HCEC 1CT (cell line): ENCODE results near the gene CD79A.

ENCODE experiments used
- DNase-seq: peaks from one replicate; pipeline ENCODE4 v3.0.0-alpha.2; 2017

The CD79A gene

DNA sequence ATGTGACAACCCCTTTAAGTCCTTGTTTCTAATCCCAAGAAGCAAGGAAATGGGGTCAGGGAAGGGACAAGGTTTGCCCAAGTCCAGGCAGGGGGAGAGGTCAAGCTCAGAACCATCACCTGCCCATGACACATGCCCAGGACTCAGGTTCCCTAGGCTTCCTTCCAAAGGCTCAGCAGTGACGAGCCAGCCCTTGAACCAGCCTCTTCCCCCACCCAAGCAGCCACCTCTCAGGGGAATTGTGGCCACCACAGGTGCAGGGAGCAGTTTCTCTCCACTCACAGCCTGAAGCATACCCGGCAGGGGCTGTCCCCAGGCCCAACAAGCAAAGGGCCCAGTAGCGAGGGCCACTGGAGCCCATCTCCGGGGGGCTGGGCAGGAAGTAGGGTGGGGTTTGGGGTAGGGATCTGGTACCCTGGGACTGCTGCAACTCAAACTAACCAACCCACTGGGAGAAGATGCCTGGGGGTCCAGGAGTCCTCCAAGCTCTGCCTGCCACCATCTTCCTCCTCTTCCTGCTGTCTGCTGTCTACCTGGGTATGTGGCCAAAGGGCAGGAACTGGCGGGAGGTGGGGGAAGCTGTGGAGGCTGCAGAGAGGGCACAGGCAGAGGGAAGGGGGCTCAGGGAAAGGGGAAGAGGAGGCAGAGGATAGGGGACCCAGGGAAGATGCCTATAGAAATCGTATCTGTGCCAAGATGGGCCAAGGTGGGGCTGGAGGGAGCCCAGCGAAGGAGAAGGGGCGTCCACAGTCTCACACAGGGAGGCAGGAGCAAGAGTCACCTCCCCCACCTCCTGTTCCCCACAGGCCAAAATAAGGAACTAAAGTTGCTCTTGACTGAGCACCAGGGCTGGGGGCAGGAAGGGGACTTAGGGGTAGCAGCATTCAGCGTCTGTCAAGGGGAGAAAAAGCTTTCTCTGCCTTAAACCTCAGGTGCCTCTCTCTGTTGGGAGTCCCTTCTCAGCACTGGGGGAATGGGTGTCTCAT, at the start of gene CD79A:
TSS of gene CD79A (plus strand) at position 433 of the 986 bp plus-strand sequence. CDS start at position 459, 26 bp downstream.
- DNase-seq, result no peak

DNA sequence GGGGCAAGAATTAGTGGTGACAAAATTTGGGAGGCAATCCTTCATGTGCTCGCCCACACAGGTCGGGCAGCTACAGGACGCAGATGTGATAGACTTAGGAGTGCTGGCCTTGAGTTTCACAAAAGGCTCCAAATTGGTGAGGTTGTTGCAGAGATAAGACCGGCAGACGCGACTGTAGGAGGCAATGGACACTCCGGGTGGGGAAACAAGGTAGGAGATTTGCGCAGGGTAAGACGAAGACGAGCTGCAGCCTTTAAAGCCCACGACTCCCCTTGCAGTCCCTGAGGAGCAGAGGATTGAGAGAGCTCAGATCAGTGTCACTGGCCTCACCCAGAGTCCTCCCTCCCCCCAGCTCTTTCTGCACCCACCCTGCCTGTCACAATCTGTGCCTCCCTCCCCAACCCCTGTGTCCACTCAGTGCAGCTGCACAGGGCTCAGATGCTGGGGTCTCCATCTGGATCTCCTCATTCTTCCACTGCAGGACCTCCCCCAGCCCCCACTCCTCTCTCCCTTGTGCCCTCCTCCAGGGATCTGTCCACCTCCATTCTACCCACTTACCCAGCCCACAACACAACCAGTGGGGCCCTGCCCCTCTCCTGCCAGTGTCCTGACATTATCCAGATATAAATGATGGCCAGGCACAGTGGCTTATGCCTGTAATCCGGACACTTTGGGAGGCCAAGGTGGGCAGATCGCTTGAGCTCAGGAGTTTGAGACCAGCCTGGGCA, 38.9 kb upstream of the CD79A start:
- DNase-seq, result no peak

DNA sequence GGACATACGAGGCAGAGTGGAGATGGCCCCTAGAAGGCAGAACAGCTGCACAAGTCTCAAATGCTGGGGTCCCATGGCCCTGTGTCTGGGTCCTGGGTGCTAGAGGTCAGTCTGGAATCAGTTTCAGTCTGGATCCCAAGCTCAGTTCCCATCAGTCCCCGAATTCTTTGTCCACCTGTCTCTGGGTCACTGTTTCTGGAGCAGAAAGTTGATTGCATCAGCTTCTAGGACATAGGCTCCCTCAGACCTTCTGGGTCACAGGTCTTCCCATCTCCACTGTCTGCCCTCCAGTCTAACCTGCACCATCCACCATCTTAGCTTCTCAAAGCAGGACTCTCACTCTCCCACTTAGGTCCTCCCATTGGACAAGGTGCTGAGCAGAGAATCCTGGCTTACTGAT, 37.9 kb upstream of the CD79A start:
- DNase-seq, result no peak

DNA sequence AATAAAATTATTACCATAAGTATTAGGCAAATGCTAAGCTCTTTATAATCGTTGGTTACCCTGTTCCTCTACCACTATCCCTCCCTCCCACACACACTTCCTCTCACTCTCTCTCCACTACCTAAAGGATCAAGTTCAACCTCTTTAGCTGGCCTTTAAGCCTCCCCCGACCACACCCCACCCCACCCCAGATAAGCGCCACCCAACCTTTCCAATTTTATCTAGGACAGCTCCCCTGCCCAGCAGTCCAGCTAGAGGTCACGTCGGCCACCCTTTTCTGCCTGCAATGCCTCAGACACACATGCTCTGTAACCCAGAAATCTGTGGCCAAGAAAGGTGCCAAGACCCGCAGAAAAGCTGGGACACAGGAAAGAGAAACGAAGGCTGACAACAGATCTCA, 33.7 kb upstream of the CD79A start:
- no peak for DNase-seq

DNA sequence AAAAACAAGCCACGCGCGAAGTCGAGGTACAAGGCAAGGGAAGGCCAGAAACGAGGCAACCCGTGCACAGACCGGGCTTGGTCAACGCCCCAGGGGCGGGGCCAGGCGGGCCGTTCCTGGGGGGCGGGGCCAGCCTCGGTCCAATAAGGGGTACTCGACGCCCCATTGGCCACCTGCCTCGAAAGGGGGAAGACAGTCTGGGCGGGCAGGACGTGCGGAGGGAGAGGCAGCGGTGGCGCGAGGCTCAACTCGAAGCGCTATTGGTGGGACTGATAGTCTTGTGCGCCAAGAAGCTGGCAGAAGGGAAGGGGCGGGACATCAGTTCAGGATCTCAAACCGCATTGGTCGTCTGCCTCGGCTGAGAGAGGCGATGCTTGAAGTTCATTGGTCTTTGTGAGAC, 32.5 kb upstream of the CD79A start, which contains the start of gene LYPD4:
TSS of gene LYPD4 (minus strand) at position 83 of the 400 bp plus-strand sequence. CDS start 5,398 bp downstream, outside the sequence.
- DNase-seq, result no peak

DNA sequence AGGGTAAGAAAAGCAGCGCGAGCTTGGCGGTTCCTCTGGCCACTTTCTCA, 32.3 kb upstream of the CD79A start, which contains the start of gene DMRTC2:
TSS of gene DMRTC2 (plus strand) at position 42 of the 50 bp plus-strand sequence. CDS start 2,387 bp downstream, outside the sequence.
- DNase-seq, result no peak

DNA sequence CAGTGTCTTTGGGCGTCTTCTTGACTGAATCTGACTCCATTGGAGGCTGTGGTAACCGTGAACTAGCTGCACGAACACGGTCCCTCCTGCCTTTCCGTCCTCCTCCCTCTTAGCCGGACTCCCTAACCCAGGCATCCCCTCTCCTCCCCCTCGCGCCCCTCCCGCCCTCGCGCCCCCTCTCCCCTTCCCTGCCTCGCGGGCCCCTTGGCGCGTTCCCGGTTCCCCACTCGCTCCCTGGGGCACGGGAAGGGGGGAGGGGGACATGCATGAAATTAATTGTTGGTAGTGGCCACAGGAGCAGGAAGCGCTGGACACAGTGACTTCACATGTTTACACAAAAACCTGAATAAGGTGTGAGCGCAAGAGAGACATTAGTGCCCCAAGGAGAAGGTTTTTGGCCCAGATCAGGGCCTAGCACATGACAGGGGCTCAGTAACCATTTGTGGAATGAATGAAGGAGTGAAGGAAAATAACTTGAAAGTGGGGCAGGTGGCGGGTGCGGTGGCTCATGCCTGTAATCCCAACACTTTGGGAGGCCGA, 32.0 kb upstream of the CD79A start:
- no peak for DNase-seq

DNA sequence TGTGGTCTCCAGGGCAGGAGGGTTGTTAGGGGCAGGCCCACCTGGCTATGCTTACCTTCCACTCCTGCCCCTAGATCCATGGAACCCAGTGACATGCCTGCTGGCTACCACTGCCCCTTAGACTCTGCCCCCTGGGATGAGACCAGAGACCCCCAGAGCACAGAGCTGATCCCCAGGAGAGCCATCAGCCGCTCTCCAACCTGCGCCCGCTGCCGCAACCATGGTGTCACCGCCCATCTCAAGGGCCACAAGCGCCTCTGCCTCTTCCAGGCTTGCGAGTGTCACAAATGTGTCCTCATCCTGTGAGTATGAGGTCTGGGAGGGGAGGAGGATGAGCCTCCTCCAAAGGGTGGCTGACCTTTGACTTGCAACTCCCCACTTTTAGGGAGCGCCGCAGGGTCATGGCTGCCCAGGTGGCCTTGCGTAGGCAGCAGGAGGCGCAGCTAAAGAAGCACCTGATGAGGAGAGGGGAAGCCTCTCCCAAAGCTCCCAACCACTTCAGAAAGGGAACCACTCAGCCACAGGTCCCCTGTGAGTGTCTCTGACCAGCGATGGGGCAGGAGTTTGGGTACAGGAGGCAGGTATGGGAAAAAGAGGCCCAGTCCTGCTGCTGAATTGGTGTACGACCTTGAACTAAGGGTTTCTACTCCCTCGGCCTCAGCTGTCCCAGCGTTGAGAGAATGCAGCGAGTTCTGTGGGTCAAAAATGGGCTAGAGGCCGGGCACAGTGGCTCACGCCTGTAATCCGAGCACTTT, 29.6 kb upstream of the CD79A start:
- DNase-seq, result no peak

DNA sequence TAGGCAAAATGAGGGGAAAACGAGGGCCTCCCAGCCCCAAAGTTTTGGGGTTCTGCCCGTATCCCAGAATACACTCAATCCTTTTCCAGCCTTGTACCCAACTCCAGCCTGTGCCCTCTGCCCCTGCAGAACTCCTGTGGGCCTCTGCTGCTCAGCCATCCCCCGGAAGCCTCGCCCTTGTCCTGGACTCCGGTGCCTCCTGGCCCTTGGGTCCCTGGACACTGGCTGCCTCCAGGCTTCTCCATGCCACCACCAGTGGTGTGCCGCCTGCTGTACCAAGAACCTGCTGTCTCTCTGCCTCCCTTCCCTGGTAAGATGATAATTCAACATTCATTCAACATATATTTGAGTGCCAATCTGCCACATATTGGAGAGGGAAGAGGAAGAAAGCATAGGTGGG, 28.4 kb upstream of the CD79A start:
- DNase-seq, result no peak

DNA sequence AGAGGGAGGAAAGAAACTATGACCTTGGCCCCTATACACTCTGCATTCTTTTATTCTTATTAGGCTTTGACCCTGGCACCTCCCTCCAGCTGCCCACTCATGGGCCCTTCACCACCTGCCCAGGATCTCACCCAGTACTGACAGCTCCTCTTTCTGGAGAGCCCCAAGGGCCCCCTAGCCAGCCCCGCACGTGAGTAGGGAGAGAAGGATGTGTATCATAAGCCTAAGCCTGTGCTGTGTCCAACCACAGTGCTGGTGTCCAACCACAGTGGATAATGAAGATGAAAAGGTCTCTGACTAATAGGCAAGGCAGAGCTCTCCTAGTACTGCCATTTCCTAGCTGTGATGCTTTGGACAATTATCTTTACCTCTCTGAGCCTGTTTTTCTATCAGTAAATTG, 28.0 kb upstream of the CD79A start:
- DNase-seq, result no peak

DNA sequence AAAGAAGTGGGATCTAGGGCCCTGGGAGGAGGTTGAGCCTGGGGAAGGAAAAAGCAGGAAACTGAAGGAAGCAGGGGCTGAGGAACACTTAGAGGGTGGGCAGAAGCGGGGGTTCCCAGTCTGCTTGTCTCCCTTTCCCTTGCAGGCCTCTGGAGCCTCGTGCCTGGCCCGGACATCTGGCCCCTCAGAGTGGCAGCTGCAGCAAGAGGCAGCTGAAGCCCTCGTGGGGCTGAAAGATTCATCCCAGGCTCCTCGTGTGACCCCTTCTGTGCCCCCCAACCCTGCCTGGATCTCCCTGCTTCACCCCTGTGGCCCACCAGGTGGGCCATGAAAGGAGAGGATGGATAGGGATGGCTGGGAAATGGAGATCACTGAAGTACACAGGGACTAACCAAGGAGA, 26.7 kb upstream of the CD79A start:
- no peak for DNase-seq

DNA sequence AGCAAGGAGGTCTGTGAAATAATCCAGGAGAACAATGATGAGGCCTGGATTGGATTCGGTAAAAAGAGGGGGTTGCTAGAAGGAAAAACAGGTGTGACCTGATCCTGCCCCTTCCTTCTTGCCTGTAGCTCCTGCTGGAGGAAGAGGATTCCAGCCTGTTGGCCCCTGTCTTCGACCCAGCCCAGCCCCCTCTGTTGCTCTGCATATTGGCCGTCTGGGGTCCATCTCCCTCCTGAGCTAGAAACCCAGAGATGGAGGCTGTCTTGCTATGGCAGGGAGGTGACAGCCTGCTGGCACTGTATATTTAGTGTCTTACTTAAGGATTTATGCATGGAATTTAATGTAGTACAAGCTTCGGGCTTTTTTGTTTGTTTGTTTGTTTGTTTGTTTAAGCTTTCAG, 25.6 kb upstream of the CD79A start:
- DNase-seq, result no peak

DNA sequence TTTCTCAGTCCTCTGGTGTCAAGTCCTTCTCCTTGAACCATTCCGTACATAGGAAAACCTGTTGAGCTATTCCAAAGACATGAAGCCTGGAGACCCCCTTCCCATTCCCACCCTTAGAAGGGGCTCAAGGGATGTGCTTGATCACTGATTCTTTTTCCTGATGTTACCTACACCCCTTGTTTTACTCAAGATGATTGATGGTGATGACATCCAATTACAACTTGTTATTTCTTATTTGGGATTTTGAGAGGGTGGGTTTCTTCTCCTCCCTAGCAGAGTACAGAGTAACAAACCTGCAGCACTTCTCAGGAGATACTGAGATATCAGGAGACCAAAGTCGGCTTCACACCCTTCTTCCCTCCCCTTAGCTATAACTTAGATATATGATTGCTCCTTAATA, 23.7 kb upstream of the CD79A start:
- DNase-seq, result no peak

DNA sequence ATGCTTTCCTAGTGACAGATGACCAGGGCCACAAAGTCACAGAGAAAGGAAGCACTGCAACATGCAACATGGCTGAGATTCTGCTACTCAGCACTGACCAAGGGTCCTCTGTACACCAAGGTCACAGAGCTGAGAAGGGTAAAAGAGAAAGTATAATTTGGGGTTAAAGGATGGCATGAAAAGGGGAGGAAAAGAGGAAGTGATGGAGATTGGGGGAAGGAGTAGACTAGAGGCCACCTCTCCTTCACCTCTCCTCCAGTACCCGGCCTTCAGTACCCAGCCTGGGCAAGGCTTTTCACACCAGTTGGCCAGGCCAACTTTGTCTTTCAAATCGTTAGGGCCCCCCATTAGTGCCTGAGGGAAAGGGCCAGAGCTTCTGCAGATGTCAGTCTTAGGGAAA, 23.3 kb upstream of the CD79A start:
- DNase-seq, result no peak

DNA sequence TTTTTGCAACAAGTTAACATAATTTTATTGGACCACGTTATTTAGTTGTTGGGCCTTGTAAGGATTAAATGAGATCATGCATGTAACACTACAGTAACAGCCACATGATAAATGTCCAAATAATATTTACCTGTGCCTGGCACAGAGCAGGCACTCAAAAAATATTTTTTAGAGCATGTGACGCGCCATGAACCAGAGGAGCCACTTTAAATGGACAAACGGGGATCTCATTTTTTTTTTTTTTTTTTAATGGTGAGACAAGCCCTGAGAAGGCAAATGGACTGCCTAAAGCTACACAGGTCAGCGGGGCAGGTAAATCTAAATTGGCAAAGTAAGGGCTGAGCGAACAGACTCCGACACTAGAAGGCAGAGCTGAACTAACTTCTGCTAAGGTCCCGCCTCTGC, 17.9 kb upstream of the CD79A start:
- no peak for DNase-seq

DNA sequence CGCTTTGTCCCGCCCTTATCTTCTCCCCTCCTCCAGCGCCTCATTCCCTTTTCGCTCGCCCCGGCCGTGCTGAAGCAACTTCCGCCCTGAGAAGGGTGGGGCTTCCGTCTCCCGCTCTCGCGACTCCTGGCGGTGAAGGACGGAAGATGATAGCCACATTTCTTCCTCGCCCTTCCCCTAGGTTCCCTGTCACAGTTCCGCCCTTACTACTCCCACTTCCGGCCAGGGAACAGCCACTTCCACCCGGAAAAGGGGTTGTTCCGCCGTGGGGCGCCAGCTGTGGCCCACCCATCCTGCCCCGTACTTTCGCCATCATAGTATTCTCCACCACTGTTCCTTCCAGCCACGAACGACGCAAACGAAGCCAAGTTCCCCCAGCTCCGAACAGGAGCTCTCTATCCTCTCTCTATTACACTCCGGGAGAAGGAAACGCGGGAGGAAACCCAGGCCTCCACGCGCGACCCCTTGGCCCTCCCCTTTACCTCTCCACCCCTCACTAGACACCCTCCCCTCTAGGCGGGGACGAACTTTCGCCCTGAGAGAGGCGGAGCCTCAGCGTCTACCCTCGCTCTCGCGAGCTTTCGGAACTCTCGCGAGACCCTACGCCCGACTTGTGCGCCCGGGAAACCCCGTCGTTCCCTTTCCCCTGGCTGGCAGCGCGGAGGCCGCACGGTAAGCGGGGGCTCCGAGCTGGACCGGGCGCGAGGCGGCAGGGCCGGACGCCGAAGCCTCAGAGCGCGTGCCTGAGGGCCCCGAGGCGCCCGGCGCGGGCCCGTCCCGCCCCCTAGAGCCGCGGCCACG, 17.3 kb upstream of the CD79A start, which contains the start of gene RPS19:
TSS of gene RPS19 (plus strand) at position 638 of the 801 bp plus-strand sequence. CDS start 520 bp downstream, outside the sequence.
- DNase-seq, result peak; percentile 98

DNA sequence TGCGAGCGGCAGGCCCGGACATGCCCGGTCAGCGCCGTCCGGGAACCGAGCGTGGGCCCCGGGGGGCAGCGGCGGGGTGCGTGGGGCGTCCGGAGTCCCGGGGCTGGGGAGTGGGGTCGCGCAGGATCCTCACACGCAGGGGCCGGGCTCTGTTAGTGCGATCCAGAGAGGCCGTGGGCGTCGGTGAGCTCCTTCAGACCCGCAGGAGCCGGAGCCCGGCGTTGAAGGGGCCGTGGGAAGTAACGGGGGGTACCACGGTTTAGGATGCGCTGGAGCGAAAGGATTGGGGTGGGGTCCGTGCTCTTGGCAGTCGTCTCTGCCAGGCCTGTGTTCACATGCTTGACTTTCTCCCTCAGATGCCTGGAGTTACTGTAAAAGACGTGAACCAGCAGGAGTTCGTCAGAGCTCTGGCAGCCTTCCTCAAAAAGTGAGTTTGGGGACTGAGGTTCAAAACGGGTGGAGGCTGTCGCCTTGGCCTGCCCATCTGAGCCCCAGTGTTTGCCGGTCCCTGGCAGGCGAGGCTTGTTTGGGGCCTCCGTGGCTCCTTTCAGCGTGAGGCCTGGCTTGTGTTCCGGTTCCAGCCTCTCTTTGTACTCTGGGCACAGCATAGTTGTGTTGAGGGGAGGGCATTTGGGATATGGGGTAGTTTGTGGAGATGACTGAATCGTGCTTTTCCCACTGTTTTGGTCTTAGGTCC, 16.5 kb upstream of the CD79A start:
- no peak for DNase-seq

DNA sequence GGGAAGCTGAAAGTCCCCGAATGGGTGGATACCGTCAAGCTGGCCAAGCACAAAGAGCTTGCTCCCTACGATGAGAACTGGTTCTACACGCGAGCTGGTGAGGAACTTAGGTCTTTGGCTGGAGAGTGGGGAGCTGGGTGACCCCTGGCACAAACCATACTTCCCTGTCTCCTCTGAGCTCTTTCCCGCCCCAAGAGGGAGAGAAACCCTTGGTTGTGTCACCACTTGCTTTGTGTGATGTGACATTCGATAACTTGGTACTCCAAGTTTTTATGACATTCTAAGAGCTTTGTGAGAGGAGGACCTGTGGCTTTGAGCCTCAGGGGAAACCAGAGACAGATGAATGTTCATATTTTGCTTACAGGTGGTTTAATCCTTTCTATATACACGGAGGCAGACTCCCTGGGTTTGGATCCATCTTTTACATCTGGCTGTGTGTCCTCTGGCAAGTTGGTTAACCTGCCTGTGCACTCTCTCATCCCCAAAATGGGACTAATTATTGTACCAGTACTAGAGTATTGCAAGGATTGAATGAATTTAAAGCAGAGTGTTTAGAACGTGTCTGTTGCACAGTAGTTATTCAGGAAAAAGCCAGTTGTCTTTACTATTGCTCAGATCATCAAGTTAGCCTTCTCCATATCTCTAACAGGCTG, 15.8 kb upstream of the CD79A start:
- no peak for DNase-seq

DNA sequence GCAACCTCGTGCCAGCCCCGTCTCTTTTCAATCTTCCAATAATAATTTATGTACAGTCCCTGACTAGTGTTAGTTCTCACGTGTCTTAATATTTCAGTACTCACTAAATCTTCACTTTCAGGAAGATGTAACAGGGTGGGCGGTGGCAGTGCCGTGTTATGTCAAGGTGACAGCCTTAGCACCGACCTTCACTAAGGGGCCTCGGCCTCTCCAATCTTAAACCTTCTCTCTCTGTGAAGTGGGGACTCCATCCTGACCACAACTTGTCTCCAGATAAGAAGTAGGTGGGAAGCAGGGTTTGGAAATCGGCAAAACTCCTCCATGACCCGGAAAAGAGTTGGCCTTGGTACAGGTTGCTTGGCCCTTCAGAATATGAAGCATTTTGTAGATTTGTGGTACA, 15.2 kb upstream of the CD79A start:
- no peak for DNase-seq

DNA sequence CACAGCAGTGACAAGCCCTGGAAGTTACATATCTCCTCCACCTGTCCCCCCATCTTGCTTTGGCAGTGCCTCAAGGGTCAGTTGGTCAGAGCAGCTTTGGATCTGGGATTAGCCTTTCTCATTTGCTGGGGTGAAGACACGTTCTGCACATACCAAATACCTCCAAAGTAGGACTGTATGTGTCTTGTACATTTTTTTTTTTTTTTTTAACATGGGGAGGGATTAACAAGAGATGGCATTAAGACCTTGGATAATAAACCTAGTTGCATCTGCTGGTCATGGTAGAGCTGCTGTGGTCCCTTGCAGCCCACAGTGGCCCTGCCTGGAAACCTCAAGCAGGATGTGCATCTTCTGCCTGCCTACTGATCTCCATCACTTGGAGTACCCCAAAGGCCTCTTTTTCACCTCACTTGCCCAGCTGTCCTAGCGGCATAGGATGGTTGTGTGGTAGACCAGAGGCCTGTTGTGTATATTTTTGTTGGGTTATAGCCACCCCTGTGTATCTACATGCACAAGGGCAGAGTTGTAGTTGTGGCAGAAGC, 14.6 kb upstream of the CD79A start:
- DNase-seq, result no peak
